Astrocyte of the spinal cord (primary cell): ENCODE data around the gene FLG.

Experiments
- DNase-seq: peaks from one replicate; pipeline ENCODE4 v3.0.0; 2011; ENCODE audit warnings: low read depth, low spot score
- H3K4me3 ChIP-seq: 2 replicates; pipeline ENCODE4 v1.5.1; 2011; ENCODE audit warnings: low read depth, mild to moderate bottlenecking, low read length, moderate library complexity
- CTCF ChIP-seq: IDR thresholded peaks from 2 replicates; pipeline ENCODE4 v1.5.1; 2012; ENCODE audit warnings: low read depth, mild to moderate bottlenecking, low read length, inconsistent platforms
- in situ Hi-C: cut with HindIII; loops from 2 replicates; pipeline ENCODE4 v1.10.0; 2017; ENCODE audit warnings: low sequenced_read_pairs

Gene FLG

GRCh38 chr1:152348447-152348846 lies 23.4 kb upstream of the FLG start:
- DNase-seq = no peak
- in situ Hi-C loops = no loop called here
- TF ChIP-seq CTCF = peak; percentile 25
- no peak overlapping the region for H3K4me3 ChIP-seq

- in situ Hi-C loops = no loop called here
- no peak overlapping the region for H3K4me3 ChIP-seq
- peak; percentile 93 for TF ChIP-seq CTCF
- peak; percentile 67 for DNase-seq
Measured at GRCh38 chr1:152347116-152347728, 22.2 kb upstream of the FLG start.

DNA sequence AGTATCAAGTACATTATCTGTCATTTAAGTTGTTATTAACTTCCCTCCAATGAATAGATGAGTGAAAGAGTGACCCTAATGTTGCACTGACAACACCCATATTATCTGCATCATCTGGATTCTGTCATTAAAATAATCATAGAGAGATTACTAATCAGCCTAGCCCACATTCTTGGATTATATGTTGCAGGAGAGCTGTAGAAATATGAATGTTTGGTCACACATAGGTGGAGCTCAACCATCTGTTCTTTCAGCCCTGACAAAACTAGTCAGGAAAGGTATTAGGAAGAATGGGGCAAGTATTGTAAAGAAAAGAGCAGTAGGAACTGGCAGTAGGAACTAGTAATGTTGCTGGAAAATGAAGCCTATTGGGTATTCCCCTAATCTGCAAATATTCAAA lies 19.4 kb upstream of the FLG start:
- in situ Hi-C loops = no loop called here
- TF ChIP-seq CTCF = no peak
- no peak for DNase-seq
- H3K4me3 ChIP-seq = no peak overlapping the region

GRCh38 chr1:152343006-152343405 lies 18.0 kb upstream of the FLG start:
- DNase-seq = no peak
- in situ Hi-C loops = no loop called here
- H3K4me3 ChIP-seq = no peak overlapping the region
- no peak for TF ChIP-seq CTCF

DNA sequence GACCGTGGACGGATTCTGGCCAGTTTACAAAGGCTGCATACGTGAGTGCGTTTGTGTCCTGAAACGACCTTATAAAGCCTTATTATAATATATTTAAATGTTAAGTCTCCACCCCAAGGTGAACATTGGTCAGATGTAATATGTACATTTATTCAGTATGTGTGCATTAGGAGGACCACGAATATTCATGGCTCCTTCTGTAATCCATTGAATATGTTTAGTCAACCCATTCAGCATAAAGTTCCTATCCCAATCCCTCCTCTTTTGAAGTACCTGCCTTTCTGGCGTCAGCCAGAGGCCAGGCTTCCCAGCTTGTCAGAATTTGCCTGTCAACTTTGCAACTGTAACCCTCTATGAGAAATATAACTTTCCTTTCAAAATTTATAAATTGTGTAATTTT lies 10.4 kb upstream of the FLG start:
- in situ Hi-C loops = no loop called here
- H3K4me3 ChIP-seq = no peak overlapping the region
- no peak for DNase-seq
- no peak for TF ChIP-seq CTCF

DNA sequence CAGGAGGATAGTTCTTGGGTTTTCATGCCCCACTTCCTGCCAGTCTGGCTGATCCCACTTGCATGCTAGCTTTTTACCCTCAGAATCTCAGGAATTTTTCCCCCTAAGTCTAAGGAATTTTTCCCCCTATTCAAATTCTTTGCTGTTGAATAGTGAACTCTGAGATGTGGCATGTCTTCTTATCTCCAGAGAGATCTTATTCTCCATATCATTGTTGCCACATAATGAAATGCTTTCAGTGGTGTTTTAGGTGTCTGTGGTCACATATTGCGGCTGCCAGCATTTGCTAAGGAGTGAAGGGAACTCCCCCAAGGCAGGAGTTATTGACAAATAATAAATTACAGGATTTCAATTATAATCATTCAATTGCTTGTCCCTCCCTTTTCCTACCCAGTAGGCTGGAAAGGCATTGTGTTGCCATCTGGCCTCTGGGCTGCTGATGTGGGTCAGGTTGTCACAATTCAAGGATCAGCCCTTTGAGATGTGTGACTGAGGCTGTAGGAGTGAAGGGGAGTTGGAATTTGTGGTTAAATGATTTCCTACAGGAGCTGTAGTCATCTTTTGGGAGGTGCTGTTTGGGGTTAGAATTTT lies 3.9 kb upstream of the FLG start:
- TF ChIP-seq CTCF = no peak
- H3K4me3 ChIP-seq = no peak overlapping the region
- in situ Hi-C loops = no loop called here
- DNase-seq = peak; percentile 1

- no peak overlapping the region for H3K4me3 ChIP-seq
- no peak for TF ChIP-seq CTCF
- DNase-seq = no peak
- in situ Hi-C loops = no loop called here
Measured at GRCh38 chr1:152313970-152314369, 11.1 kb downstream of the FLG start.
